ENCODE measurements around the gene GTPBP1. TPM values are rescaled to one million over a fixed set of nuclear protein-coding genes. Genes with fewer than 3 reads are reported as not detected.

GTPBP1 gene
- total and polyA plus RNA-seq, 2 donors (not counting 3 experiments of a cell fraction or from before 2014, with no cell fraction given), result 29.8 to 50.3 TPM

GRCh38 chr22:38699784-38700183 lies 6.0 kb upstream of the GTPBP1 start:
- dilution Hi-C loops (cut with MboI; ENCODE audit: extremely low pct_ligation_motif_present, low sequenced_read_pairs) (no loop called here), intact Hi-C loops (cut with micrococcal nuclease) (loop anchor here (2.0 to 10.0 kb wide), 2 partner anchors 43 to 195 kb away; partner anchors contain the start of genes CBY1, DDX17 and FAM227A)
- POLR2A ChIA-PET, result interaction anchor here (0.5 to 1.2 kb wide), 2 partner anchors 18 to 381 kb away, joined by 3 to 4 read pairs; partner anchors contain the start of gene TOMM22
- Histone ChIP-seq H3K4me3 (replicated peaks in 1 of 3; ENCODE audit: insufficient read depth in 1 of 3, low read depth in 1 of 3, low read length in 3 of 3) (peak overlapping the region; percentile 64 to 78 (median 75)), H3K27ac (ENCODE audit: insufficient read depth, low read depth, low read length) (peak overlapping the region; percentile 93), H3K4me1 (ENCODE audit: control insufficient read depth, extremely low read depth, insufficient read depth, low read length) (peaks cover 54% of the 10 kb centered on the region), H4K20me1 (replicated peaks; ENCODE audit: control insufficient read depth, extremely low read depth, insufficient read depth, low read length) (no peaks in the 10 kb centered on the region), H3K36me3 (ENCODE audit: control insufficient read depth in 2 of 2, extremely low read depth in 1 of 2, insufficient read depth in 2 of 2, low read length in 2 of 2) (no peaks in the 10 kb centered on the region), H3K9ac (replicated peaks; ENCODE audit: extremely low read depth, insufficient read depth, low read length) (peak overlapping the region; percentile 91), H3K79me2 (ENCODE audit: control insufficient read depth, insufficient read depth, low read length) (peaks cover 45% of the 10 kb centered on the region), H3K4me2 (ENCODE audit: insufficient read depth, low read length) (peak overlapping the region; percentile 77), H3K9me3 (replicated peaks; ENCODE audit: control insufficient read depth, insufficient read depth, low read length) (no peaks in the 10 kb centered on the region), H3K27me3 (ENCODE audit: control insufficient read depth in 2 of 2, insufficient read depth in 2 of 2, low read length in 2 of 2) (no peaks in the 10 kb centered on the region), H3K9me1 (replicated peaks; ENCODE audit: control insufficient read depth, extremely low read depth, insufficient read depth, low read length) (no peaks in the 10 kb centered on the region), H2AFZ (ENCODE audit: low read depth, low read length) (no peak overlapping the region)
- TF ChIP-seq POLR2A (IDR thresholded peaks at IDR 0.05; ENCODE audit: low read depth, low read length), result no peak
- TF ChIP-seq EZH2 (IDR thresholded peaks at IDR 0.05; ENCODE audit: borderline replicate concordance, low read depth, low read length, severe bottlenecking), result no peak
- no peak for TF ChIP-seq FOS (IDR thresholded peaks at IDR 0.05; ENCODE audit: borderline replicate concordance, insufficient read depth, low read length)
- TF ChIP-seq, protein P1, sequence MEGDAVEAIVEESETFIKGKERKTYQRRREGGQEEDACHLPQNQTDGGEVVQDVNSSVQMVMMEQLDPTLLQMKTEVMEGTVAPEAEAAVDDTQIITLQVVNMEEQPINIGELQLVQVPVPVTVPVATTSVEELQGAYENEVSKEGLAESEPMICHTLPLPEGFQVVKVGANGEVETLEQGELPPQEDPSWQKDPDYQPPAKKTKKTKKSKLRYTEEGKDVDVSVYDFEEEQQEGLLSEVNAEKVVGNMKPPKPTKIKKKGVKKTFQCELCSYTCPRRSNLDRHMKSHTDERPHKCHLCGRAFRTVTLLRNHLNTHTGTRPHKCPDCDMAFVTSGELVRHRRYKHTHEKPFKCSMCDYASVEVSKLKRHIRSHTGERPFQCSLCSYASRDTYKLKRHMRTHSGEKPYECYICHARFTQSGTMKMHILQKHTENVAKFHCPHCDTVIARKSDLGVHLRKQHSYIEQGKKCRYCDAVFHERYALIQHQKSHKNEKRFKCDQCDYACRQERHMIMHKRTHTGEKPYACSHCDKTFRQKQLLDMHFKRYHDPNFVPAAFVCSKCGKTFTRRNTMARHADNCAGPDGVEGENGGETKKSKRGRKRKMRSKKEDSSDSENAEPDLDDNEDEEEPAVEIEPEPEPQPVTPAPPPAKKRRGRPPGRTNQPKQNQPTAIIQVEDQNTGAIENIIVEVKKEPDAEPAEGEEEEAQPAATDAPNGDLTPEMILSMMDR (IDR thresholded peaks at IDR 0.05; ENCODE audit: extremely low read depth in 1 of 2, insufficient read depth in 1 of 2, low read depth in 1 of 2, low read length in 2 of 2), result no peak
- TF ChIP-seq POLR2AphosphoS5 (IDR thresholded peaks at IDR 0.05; ENCODE audit: insufficient read depth, low read depth, low read length), result no peak
- no peak for TF ChIP-seq JUN (IDR thresholded peaks at IDR 0.05; ENCODE audit: borderline replicate concordance, insufficient read depth, insufficient read length, low read depth)
- TF ChIP-seq MYC (IDR thresholded peaks at IDR 0.05; ENCODE audit: low read depth, low read length), result no peak
- no peak for TF ChIP-seq GATA2 (IDR thresholded peaks at IDR 0.05; ENCODE audit: insufficient read depth, insufficient read length, low read depth, low read length)
- no peak for TF ChIP-seq MAX (IDR thresholded peaks at IDR 0.05; ENCODE audit: insufficient read depth, insufficient read length)
- DNase-seq (ENCODE audit: low read depth, low spot score) (no peak), FAIRE-seq (peak; percentile 53)
- TSS peak; percentile 54 for BruUV-seq (replicated peaks)
- CTCF ChIA-PET, result interaction anchor here (0.9 to 7.3 kb wide), 7 partner anchors 15 to 66 kb away, joined by 3 to 59 read pairs (median 4); partner anchors contain the start of gene TOMM22
